ENCODE measurements around the gene PDLIM5.

Gene PDLIM5

DNA sequence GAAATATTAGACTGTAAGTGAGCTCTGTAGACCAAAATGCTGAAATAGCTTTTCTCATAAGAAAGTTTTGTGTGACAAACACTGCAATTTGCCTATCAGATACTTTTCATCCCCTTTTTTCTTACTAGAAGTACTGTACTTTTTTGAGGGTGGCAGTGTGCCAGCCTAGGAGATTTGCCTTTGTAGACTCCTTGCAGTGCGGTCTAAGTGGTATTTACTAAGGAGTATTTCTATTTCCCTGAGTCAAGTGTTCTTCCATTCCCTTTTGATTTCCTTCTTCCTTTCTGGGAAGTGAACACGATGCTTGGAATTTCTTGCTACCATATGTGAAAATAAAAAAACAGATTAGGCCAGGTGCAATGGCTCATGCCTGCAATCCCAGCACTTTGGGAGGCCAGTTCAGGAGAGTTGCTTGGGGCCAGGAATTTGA lies 34.6 kb downstream of the PDLIM5 start:
- TF ChIP-seq TEAD4 (IDR thresholded peaks at IDR 0.05) = no peak
- TF ChIP-seq, protein P1, sequence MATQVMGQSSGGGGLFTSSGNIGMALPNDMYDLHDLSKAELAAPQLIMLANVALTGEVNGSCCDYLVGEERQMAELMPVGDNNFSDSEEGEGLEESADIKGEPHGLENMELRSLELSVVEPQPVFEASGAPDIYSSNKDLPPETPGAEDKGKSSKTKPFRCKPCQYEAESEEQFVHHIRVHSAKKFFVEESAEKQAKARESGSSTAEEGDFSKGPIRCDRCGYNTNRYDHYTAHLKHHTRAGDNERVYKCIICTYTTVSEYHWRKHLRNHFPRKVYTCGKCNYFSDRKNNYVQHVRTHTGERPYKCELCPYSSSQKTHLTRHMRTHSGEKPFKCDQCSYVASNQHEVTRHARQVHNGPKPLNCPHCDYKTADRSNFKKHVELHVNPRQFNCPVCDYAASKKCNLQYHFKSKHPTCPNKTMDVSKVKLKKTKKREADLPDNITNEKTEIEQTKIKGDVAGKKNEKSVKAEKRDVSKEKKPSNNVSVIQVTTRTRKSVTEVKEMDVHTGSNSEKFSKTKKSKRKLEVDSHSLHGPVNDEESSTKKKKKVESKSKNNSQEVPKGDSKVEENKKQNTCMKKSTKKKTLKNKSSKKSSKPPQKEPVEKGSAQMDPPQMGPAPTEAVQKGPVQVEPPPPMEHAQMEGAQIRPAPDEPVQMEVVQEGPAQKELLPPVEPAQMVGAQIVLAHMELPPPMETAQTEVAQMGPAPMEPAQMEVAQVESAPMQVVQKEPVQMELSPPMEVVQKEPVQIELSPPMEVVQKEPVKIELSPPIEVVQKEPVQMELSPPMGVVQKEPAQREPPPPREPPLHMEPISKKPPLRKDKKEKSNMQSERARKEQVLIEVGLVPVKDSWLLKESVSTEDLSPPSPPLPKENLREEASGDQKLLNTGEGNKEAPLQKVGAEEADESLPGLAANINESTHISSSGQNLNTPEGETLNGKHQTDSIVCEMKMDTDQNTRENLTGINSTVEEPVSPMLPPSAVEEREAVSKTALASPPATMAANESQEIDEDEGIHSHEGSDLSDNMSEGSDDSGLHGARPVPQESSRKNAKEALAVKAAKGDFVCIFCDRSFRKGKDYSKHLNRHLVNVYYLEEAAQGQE (IDR thresholded peaks at IDR 0.05; ENCODE audit: low read depth) = no peak
- TF ChIP-seq ZBTB7A (IDR thresholded peaks at IDR 0.05; ENCODE audit: low read depth) = no peak
- TF ChIP-seq CREB1 (IDR thresholded peaks at IDR 0.05; ENCODE audit: low read depth) = no peak
- no peak for TF ChIP-seq CEBPB (IDR thresholded peaks at IDR 0.05)
- TF ChIP-seq YY1 (IDR thresholded peaks at IDR 0.05; ENCODE audit: low read depth) = no peak
- TF ChIP-seq FOXM1 (IDR thresholded peaks at IDR 0.05; ENCODE audit: borderline replicate concordance, low read depth) = no peak
- no peak for TF ChIP-seq TAF1 (IDR thresholded peaks at IDR 0.05; ENCODE audit: low read depth)
- TF ChIP-seq, protein P2, sequence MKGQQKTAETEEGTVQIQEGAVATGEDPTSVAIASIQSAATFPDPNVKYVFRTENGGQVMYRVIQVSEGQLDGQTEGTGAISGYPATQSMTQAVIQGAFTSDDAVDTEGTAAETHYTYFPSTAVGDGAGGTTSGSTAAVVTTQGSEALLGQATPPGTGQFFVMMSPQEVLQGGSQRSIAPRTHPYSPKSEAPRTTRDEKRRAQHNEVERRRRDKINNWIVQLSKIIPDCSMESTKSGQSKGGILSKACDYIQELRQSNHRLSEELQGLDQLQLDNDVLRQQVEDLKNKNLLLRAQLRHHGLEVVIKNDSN (IDR thresholded peaks at IDR 0.05) = no peak
- TF ChIP-seq, protein P3, sequence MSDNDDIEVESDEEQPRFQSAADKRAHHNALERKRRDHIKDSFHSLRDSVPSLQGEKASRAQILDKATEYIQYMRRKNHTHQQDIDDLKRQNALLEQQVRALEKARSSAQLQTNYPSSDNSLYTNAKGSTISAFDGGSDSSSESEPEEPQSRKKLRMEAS (IDR thresholded peaks at IDR 0.05) = no peak
- TF ChIP-seq EP300 (IDR thresholded peaks at IDR 0.05; ENCODE audit: borderline replicate concordance) = no peak
- no peak for TF ChIP-seq EGR1 (IDR thresholded peaks at IDR 0.05)
- TF ChIP-seq RAD21 (IDR thresholded peaks at IDR 0.05; ENCODE audit: low read depth) = no peak
- no peak for TF ChIP-seq NFIC (IDR thresholded peaks at IDR 0.05)
- TF ChIP-seq TCF12 (IDR thresholded peaks at IDR 0.05; ENCODE audit: low read depth) = no peak

DNA sequence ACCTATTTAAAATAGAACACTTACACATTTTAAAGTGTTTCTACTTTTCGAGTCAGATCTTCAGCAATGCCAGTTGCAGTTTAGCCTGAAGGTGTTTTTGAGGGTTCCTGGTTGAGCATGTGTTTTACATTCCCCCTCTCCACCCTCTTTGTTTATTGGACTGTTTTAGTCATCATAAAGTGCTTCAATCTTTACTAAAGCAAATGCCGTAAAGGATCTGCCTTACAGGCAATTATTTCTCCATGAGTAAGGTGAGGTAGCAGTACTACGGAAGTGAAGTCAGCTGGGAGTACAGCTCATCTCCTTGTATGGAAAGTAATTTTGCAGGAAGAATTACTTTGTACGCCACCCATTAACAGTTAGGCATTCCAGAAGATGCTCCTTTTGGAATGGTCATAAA lies 36.9 kb downstream of the PDLIM5 start:
- TF ChIP-seq FOXM1 (IDR thresholded peaks at IDR 0.05; ENCODE audit: borderline replicate concordance, low read depth) (no peak), RAD21 (IDR thresholded peaks at IDR 0.05; ENCODE audit: low read depth) (no peak), NFIC (IDR thresholded peaks at IDR 0.05) (no peak), TCF12 (IDR thresholded peaks at IDR 0.05; ENCODE audit: low read depth) (no peak), CEBPB (IDR thresholded peaks at IDR 0.05) (no peak), TAF1 (IDR thresholded peaks at IDR 0.05; ENCODE audit: low read depth) (no peak), EGR1 (IDR thresholded peaks at IDR 0.05) (no peak), TEAD4 (IDR thresholded peaks at IDR 0.05) (no peak), YY1 (IDR thresholded peaks at IDR 0.05; ENCODE audit: low read depth) (no peak), EP300 (IDR thresholded peaks at IDR 0.05; ENCODE audit: borderline replicate concordance) (no peak), CREB1 (IDR thresholded peaks at IDR 0.05; ENCODE audit: low read depth) (no peak), ZBTB7A (IDR thresholded peaks at IDR 0.05; ENCODE audit: low read depth) (no peak)
- TF ChIP-seq, protein P2 (IDR thresholded peaks at IDR 0.05) = no peak
- TF ChIP-seq, protein P3 (IDR thresholded peaks at IDR 0.05) = no peak
- TF ChIP-seq, protein P1 (IDR thresholded peaks at IDR 0.05; ENCODE audit: low read depth) = no peak

DNA sequence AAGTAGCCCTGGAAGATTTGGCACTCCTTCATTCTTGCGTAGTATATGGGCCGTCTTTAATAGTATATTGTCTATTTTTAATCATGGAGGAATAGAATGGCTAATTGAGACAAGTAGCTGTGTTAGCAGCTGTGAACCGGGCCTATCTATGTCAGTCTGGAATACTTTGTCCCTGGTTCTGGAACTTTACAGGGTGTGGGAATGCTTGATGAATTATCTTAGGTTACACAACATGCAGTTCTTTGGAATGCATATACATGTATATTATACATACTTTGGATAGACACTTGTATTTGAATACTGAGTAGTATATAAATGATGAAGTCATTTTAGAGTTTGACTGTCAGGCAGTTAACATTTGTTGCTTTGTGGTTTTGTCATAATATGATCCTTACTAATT lies 37.4 kb downstream of the PDLIM5 start:
- no peak for TF ChIP-seq RAD21 (IDR thresholded peaks at IDR 0.05; ENCODE audit: low read depth)
- TF ChIP-seq, protein P3 (IDR thresholded peaks at IDR 0.05) = no peak
- no peak for TF ChIP-seq TCF12 (IDR thresholded peaks at IDR 0.05; ENCODE audit: low read depth)
- no peak for TF ChIP-seq EP300 (IDR thresholded peaks at IDR 0.05; ENCODE audit: borderline replicate concordance)
- TF ChIP-seq EGR1 (IDR thresholded peaks at IDR 0.05) = no peak
- no peak for TF ChIP-seq NFIC (IDR thresholded peaks at IDR 0.05)
- TF ChIP-seq FOXM1 (IDR thresholded peaks at IDR 0.05; ENCODE audit: borderline replicate concordance, low read depth) = no peak
- TF ChIP-seq YY1 (IDR thresholded peaks at IDR 0.05; ENCODE audit: low read depth) = no peak
- TF ChIP-seq TAF1 (IDR thresholded peaks at IDR 0.05; ENCODE audit: low read depth) = no peak
- TF ChIP-seq CREB1 (IDR thresholded peaks at IDR 0.05; ENCODE audit: low read depth) = no peak
- TF ChIP-seq, protein P1 (IDR thresholded peaks at IDR 0.05; ENCODE audit: low read depth) = no peak
- TF ChIP-seq TEAD4 (IDR thresholded peaks at IDR 0.05) = no peak
- no peak for TF ChIP-seq CEBPB (IDR thresholded peaks at IDR 0.05)
- TF ChIP-seq, protein P2 (IDR thresholded peaks at IDR 0.05) = no peak
- TF ChIP-seq ZBTB7A (IDR thresholded peaks at IDR 0.05; ENCODE audit: low read depth) = no peak
